LNCAP (cell line): Measurements from ENCODE around the gene TFRC.

ENCODE experiments used
- CTCF ChIP-seq: fragments of 450-650 bp; IDR thresholded peaks from 2 replicates; pipeline ENCODE4 v1.5.1; 2017; ENCODE audit warnings: mild to moderate bottlenecking

TFRC gene

GRCh38 chr3:196120291-196120951, 38.5 kb upstream of the TFRC start:
- no peak for TF ChIP-seq CTCF

- no peak for TF ChIP-seq CTCF
Measured at GRCh38 chr3:196117809-196118208, 35.9 kb upstream of the TFRC start.

- no peak for TF ChIP-seq CTCF
Measured at GRCh38 chr3:196115678-196116083, 33.8 kb upstream of the TFRC start.

GRCh38 chr3:196111939-196112386, 30.1 kb upstream of the TFRC start:
- TF ChIP-seq CTCF: no peak

- no peak for TF ChIP-seq CTCF
Measured at GRCh38 chr3:196108075-196108743, 26.3 kb upstream of the TFRC start.

GRCh38 chr3:196097373-196098154, 15.7 kb upstream of the TFRC start:
- TF ChIP-seq CTCF: no peak

- no peak for TF ChIP-seq CTCF
Measured at GRCh38 chr3:196096382-196096953, 14.6 kb upstream of the TFRC start.
